IMR-90 (cell line): ENCODE results near the gene SCTR. TPM values are rescaled to one million over a fixed set of nuclear protein-coding genes. Genes with fewer than 3 reads are reported as not detected.

Source experiments
- ATAC-seq: fragments of 200-7000 bp; cut with Tn5 transposase; 2 replicates; pipeline ENCODE4 v1.9.1; 2020; ENCODE audit warnings: low read depth, mild to moderate bottlenecking, moderate library complexity
- BruUV-seq: library from RNA; stranded (reverse); fragments of 400-500 nt; replicated peaks from 2 replicates; lab custom pipeline; 2021; lab: Mats Ljungman, UMichigan
- CTCF ChIA-PET: fragments of 300-600 bp; formaldehyde crosslinking; extraction: SDS; loops from one replicate; lab custom pipeline; 2021; ENCODE audit warnings: antibody characterized with exemption; lab: Yijun Ruan, JAX
- POLR2A ChIA-PET: fragments of 300-600 bp; sonication (Branson Sonifier 250); formaldehyde crosslinking; loops from one replicate; lab custom pipeline; 2022; ENCODE audit warnings: antibody characterized with exemption; ENCODE audit not compliant: unreplicated experiment; lab: Charles Lee
- DNase-seq: peaks from one replicate; pipeline ENCODE4 v3.0.0; 2013
- H2AFZ ChIP-seq: replicated peaks from 2 replicates; pipeline ENCODE3; 2013; ENCODE audit warnings: low read length, mild to moderate bottlenecking; ENCODE audit not compliant: poor library complexity
- H2AK5ac ChIP-seq: 2 replicates; pipeline ENCODE4 v1.6.1; 2013; ENCODE audit warnings: low read depth, low read length, inconsistent platforms
- H2AK9ac ChIP-seq: replicated peaks from 2 replicates; pipeline ENCODE3; 2013; ENCODE audit warnings: mild to moderate bottlenecking, low read depth, low read length, moderate library complexity; ENCODE audit not compliant: poor library complexity
- H2BK120ac ChIP-seq: 2 replicates; pipeline ENCODE4 v1.6.1; 2013; ENCODE audit warnings: low read depth, low read length, inconsistent platforms
- H2BK15ac ChIP-seq: 3 replicates; pipeline ENCODE4 v1.6.1; 2013; ENCODE audit warnings: low read depth, low read length, inconsistent platforms
- H2BK20ac ChIP-seq: 2 replicates; pipeline ENCODE4 v1.6.1; 2013; ENCODE audit warnings: low read depth, mild to moderate bottlenecking, inconsistent platforms, low read length, moderate library complexity
- H2BK5ac ChIP-seq: 2 replicates; pipeline ENCODE4 v1.6.1; 2013; ENCODE audit warnings: mild to moderate bottlenecking, low read depth, low read length, inconsistent platforms; ENCODE audit not compliant: poor library complexity, severe bottlenecking
- H3K14ac ChIP-seq: replicated peaks from 2 replicates; pipeline ENCODE4 v1.6.1; 2013; ENCODE audit warnings: low read depth, low read length, inconsistent platforms
- H3K18ac ChIP-seq: 2 replicates; pipeline ENCODE4 v1.6.1; 2013; ENCODE audit warnings: low read depth, low read length, control low read depth
- H3K23ac ChIP-seq: 2 replicates; pipeline ENCODE4 v1.6.1; 2013; ENCODE audit warnings: low read depth, low read length, inconsistent platforms
- H3K27ac ChIP-seq: 2 replicates; pipeline ENCODE4 v1.5.1; 2013; ENCODE audit warnings: mild to moderate bottlenecking, control low read depth, low read length; ENCODE audit not compliant: insufficient read depth
- H3K27me3 ChIP-seq: 2 replicates; pipeline ENCODE4 v1.6.1; 2013; ENCODE audit warnings: low read length; ENCODE audit not compliant: control insufficient read depth, insufficient read depth
- H3K36me3 ChIP-seq: 2 replicates; pipeline ENCODE4 v1.6.1; 2013; ENCODE audit warnings: low read length, mixed read lengths; ENCODE audit not compliant: control insufficient read depth, insufficient read depth
- H3K4ac ChIP-seq: 2 replicates; pipeline ENCODE4 v1.6.1; 2013; ENCODE audit warnings: low read depth, low read length, inconsistent platforms
- H3K4me1 ChIP-seq: 2 replicates; pipeline ENCODE4 v1.6.1; 2013; ENCODE audit warnings: low read length, mixed read lengths; ENCODE audit not compliant: control insufficient read depth, insufficient read depth
- H3K4me2 ChIP-seq: 2 replicates; pipeline ENCODE4 v1.6.1; 2013; ENCODE audit warnings: low read depth, mild to moderate bottlenecking, control low read depth, low read length, moderate library complexity
- H3K4me3 ChIP-seq: 2 replicates; pipeline ENCODE4 v1.5.1; 2013; ENCODE audit warnings: low read depth, mild to moderate bottlenecking, control low read depth, low read length, moderate library complexity; ENCODE audit not compliant: insufficient read depth
- H3K56ac ChIP-seq: 2 replicates; pipeline ENCODE4 v1.6.1; 2013; ENCODE audit warnings: low read length, inconsistent platforms; ENCODE audit not compliant: insufficient read depth; ENCODE audit errors: extremely low read depth
- H3K79me1 ChIP-seq, 2 experiments: 2 replicates each; pipeline ENCODE4 v1.6.1; 2013; ENCODE audit warnings: low read length in 2 of 2, inconsistent platforms in 1 of 2, low read depth in 1 of 2
- H3K9ac ChIP-seq: 2 replicates; pipeline ENCODE4 v1.6.1; 2013; ENCODE audit warnings: low read depth, low read length, control low read depth
- H3K9me1 ChIP-seq: 2 replicates; pipeline ENCODE4 v1.6.1; 2013; ENCODE audit warnings: low read length, inconsistent platforms; ENCODE audit not compliant: insufficient read depth
- H3K9me3 ChIP-seq: 2 replicates; pipeline ENCODE4 v1.6.1; 2013; ENCODE audit warnings: low read length; ENCODE audit not compliant: control insufficient read depth, insufficient read depth
- H4K20me1 ChIP-seq: 2 replicates; pipeline ENCODE4 v1.6.1; 2013; ENCODE audit warnings: low read length, inconsistent platforms; ENCODE audit not compliant: insufficient read depth
- H4K5ac ChIP-seq: 2 replicates; pipeline ENCODE4 v1.6.1; 2013; ENCODE audit warnings: mild to moderate bottlenecking, low read depth, low read length, control low read depth
- H4K8ac ChIP-seq, 2 experiments: 2 replicates each; pipeline ENCODE4 v1.6.1; 2013; ENCODE audit warnings: low read depth in 2 of 2, low read length in 2 of 2, control low read depth in 1 of 2, inconsistent platforms in 1 of 2
- H4K91ac ChIP-seq: 2 replicates; pipeline ENCODE4 v1.6.1; 2013; ENCODE audit warnings: low read depth, low read length, inconsistent platforms; ENCODE audit not compliant: insufficient read depth
- BHLHE40 ChIP-seq: fragments of 150-350 bp; IDR thresholded peaks from 2 replicates; pipeline ENCODE4 v1.6.1; 2016; ENCODE audit warnings: mild to moderate bottlenecking, low read depth, low read length
- CEBPB ChIP-seq: IDR thresholded peaks from 2 replicates; pipeline ENCODE4 v1.6.1; 2012; ENCODE audit warnings: low read depth, low read length, improper control_type of control experiment
- CHD1 ChIP-seq: IDR thresholded peaks from 2 replicates; pipeline ENCODE4 v1.6.1; 2012; ENCODE audit warnings: low read depth, low read length, improper control_type of control experiment
- CTCF ChIP-seq: conservative IDR thresholded peaks from 2 replicates; pipeline ENCODE4 v1.5.1; 2012; ENCODE audit warnings: mild to moderate bottlenecking, low read depth, low read length, improper control_type of control experiment
- ELK1 ChIP-seq: fragments of 150-350 bp; IDR thresholded peaks from 2 replicates; pipeline ENCODE4 v1.6.1; 2016; ENCODE audit warnings: low read depth, mild to moderate bottlenecking, low read length, moderate library complexity, borderline replicate concordance
- FOS ChIP-seq: fragments of 150-350 bp; IDR thresholded peaks from 2 replicates; pipeline ENCODE4 v1.6.1; 2016; ENCODE audit warnings: low read depth, low read length
- MAFK ChIP-seq: IDR thresholded peaks from 2 replicates; pipeline ENCODE4 v1.6.1; 2012; ENCODE audit warnings: low read depth, low read length, improper control_type of control experiment
- MAZ ChIP-seq: IDR thresholded peaks from 2 replicates; pipeline ENCODE4 v1.6.1; 2012; ENCODE audit warnings: low read depth, mild to moderate bottlenecking, low read length, improper control_type of control experiment, moderate library complexity, borderline replicate concordance
- MXI1 ChIP-seq: IDR thresholded peaks from 2 replicates; pipeline ENCODE4 v1.6.1; 2012; ENCODE audit warnings: low read depth, mild to moderate bottlenecking, low read length, moderate library complexity, borderline replicate concordance
- NFE2L2 ChIP-seq: fragments of 150-350 bp; IDR thresholded peaks from 2 replicates; pipeline ENCODE4 v1.6.1; 2016; ENCODE audit warnings: low read depth, mild to moderate bottlenecking, low read length
- POLR2A ChIP-seq: IDR thresholded peaks from 2 replicates; pipeline ENCODE4 v1.6.1; 2012; ENCODE audit warnings: mild to moderate bottlenecking, low read depth, low read length
- RAD21 ChIP-seq: IDR thresholded peaks from 2 replicates; pipeline ENCODE4 v1.6.1; 2012; ENCODE audit warnings: low read length, improper control_type of control experiment
- RCOR1 ChIP-seq: IDR thresholded peaks from 2 replicates; pipeline ENCODE4 v1.6.1; 2012; ENCODE audit warnings: mild to moderate bottlenecking, low read length, improper control_type of control experiment; ENCODE audit not compliant: insufficient replicate concordance
- RFX5 ChIP-seq: IDR thresholded peaks from 2 replicates; pipeline ENCODE4 v1.8.0; 2012; ENCODE audit warnings: low read depth, mild to moderate bottlenecking, low read length, moderate library complexity
- SMC3 ChIP-seq: fragments of 150-350 bp; IDR thresholded peaks from 2 replicates; pipeline ENCODE4 v1.6.1; 2016; ENCODE audit warnings: low read depth, mild to moderate bottlenecking, antibody characterized with exemption, low read length, moderate library complexity
- USF2 ChIP-seq: fragments of 150-350 bp; IDR thresholded peaks from 2 replicates; pipeline ENCODE4 v1.6.1; 2017; ENCODE audit warnings: mild to moderate bottlenecking, antibody characterized with exemption, low read length, low read depth
- WGBS, 2 experiments: methylation state at CpG; one replicate each; pipeline versions ENCODE4 v1.1.5 to v1.1.7; 2013; ENCODE audit warnings: missing lambda C conversion rate in 2 of 2; ENCODE audit not compliant: insufficient read length in 1 of 2; ENCODE audit errors: extremely low coverage in 2 of 2; 5-methylcytosine and 5-hydroxymethylcytosine counted together
- dilution Hi-C: fragments of 300-500 bp; cut with HindIII; formaldehyde crosslinking; loops from one replicate; pipeline ENCODE4 v1.14.3; 2018; ENCODE audit warnings: low sequenced_read_pairs; ENCODE audit not compliant: unreplicated experiment
- in situ Hi-C: fragments of 300-500 bp; cut with MboI; formaldehyde crosslinking; loops from 3 replicates; pipeline ENCODE4 v1.14.3; 2019; ENCODE audit warnings: low sequenced_read_pairs, inconsistent platforms, mixed read lengths
- intact Hi-C: fragments of 100-400 bp; cut with micrococcal nuclease; formaldehyde crosslinking; loops from 2 replicates; pipeline ENCODE4 v1.10.0; 2022
- polyA plus RNA-seq, 3 experiments: library from polyadenylated mRNA; depleted of rRNA; stranded (reverse); fragments of >200 nt; gene quantifications; 2 replicates each; pipeline ENCODE4 v1.2.3, GENCODE V29; 2012; ENCODE audit warnings: low replicate concordance in 1 of 3
- total RNA-seq: library from RNA; depleted of rRNA; stranded (reverse); fragments of >200 nt; gene quantifications from 2 replicates; pipeline ENCODE4 v1.2.3, GENCODE V29; 2012

SCTR gene
- total and polyA plus RNA-seq, 2 of the 4 experiments (the other 2 are of a cell fraction) = not detected

- Histone ChIP-seq H3K9me1 (no peaks in the 10 kb centered on the region), H3K4me1 (no peaks in the 10 kb centered on the region), H3K4me2 (no peak overlapping the region), H4K20me1 (no peaks in the 10 kb centered on the region), H4K8ac (no peak overlapping the region), H3K14ac (no peak overlapping the region), H3K4ac (no peak overlapping the region), H2AFZ (no peak overlapping the region), H3K4me3 (no peak overlapping the region), H2AK5ac (no peak overlapping the region), H3K79me1 (no peaks in the 10 kb centered on the region), H3K36me3 (no peaks in the 10 kb centered on the region), H2BK5ac (no peak overlapping the region), H3K9ac (no peak overlapping the region), H3K9me3 (no peaks in the 10 kb centered on the region), H2BK15ac (no peak overlapping the region), H2BK120ac (no peak overlapping the region), H3K23ac (no peak overlapping the region), H3K27ac (no peak overlapping the region), H2AK9ac (no peak overlapping the region), H4K91ac (no peak overlapping the region), H3K18ac (no peak overlapping the region), H2BK20ac (no peak overlapping the region), H3K56ac (no peak overlapping the region), H4K5ac (no peak overlapping the region), H3K27me3 (no peaks in the 10 kb centered on the region; the same call in 1 of the 2 replicates)
- no CpG with 5 or more reads among the region's 6 CpGs for WGBS, 2 experiments
- TF ChIP-seq RAD21 (no peak), NFE2L2 (no peak), POLR2A (no peak), CTCF (no peak), MAZ (no peak), MAFK (no peak), USF2 (no peak), BHLHE40 (no peak), RCOR1 (no peak), CEBPB (no peak), FOS (no peak), RFX5 (no peak), SMC3 (no peak), ELK1 (no peak), CHD1 (no peak), MXI1 (no peak)
- in situ Hi-C loops (no loop called here), intact Hi-C loops (no loop called here), dilution Hi-C loops (no loop called here)
- POLR2A ChIA-PET = no interaction called here
- CTCF ChIA-PET = no interaction called here
- no peak for ATAC-seq
- no TSS peak for BruUV-seq
- DNase-seq = no peak
Measured at GRCh38 chr2:119536211-119536610, 11.9 kb upstream of the SCTR start.
